Tibial nerve (tissue), 4 donors: Measurements from ENCODE around the gene CLCF1. TPM values are rescaled to one million over a fixed set of nuclear protein-coding genes. Genes with fewer than 3 reads are reported as not detected.

Experiments
- DNase-seq, 2 donors: peaks; one replicate each; pipeline ENCODE4 v3.0.0-alpha.2; 2019; ENCODE audit warnings: low spot score in 2 of 2
- H3K27ac ChIP-seq, 4 donors: fragments of 200-600 bp; sonication (generic) in 3 of 4; one replicate each; pipeline ENCODE4 v1.5.1; 2017 to 2019; ENCODE audit warnings: mild to moderate bottlenecking in 1 of 4
- H3K27me3 ChIP-seq, 2 donors: fragments of 200-600 bp; sonication (generic) in 1 of 2; one replicate each; pipeline versions ENCODE4 v1.5.1 to v1.6.0; 2017 to 2019
- H3K36me3 ChIP-seq, 3 donors: fragments of 200-600 bp; sonication (generic); one replicate each; pipeline ENCODE4 v1.5.1; 2018 to 2019
- H3K4me1 ChIP-seq, 4 donors: fragments of 200-600 bp; sonication (generic) in 3 of 4; one replicate each; pipeline ENCODE4 v1.5.1; 2017 to 2019
- H3K4me3 ChIP-seq, 4 donors: fragments of 200-600 bp; sonication (generic) in 3 of 4; one replicate each; pipeline ENCODE4 v1.5.1; 2017 to 2019; ENCODE audit warnings: mild to moderate bottlenecking in 1 of 4, moderate library complexity in 1 of 4
- H3K9me3 ChIP-seq, 4 donors: fragments of 200-600 bp; sonication (generic) in 3 of 4; one replicate each; pipeline ENCODE4 v1.5.1; 2017 to 2019
- CTCF ChIP-seq, 5 experiments: fragments of 200-600 bp in 3 of 5; fragments of 450-650 bp in 2 of 5; sonication (generic) in 3 of 5; IDR thresholded peaks; one replicate each; pipeline ENCODE4 v1.5.1; 2016 to 2019; ENCODE audit warnings: antibody characterized with exemption in 5 of 5, mild to moderate bottlenecking in 3 of 5, moderate library complexity in 2 of 5
- EP300 ChIP-seq, 2 donors: sonication (generic); formaldehyde crosslinking; IDR thresholded peaks; one replicate each; pipeline ENCODE4 v1.6.1; 2017; ENCODE audit warnings: antibody characterized with exemption in 2 of 2, mild to moderate bottlenecking in 1 of 2
- POLR2A ChIP-seq, 2 donors: fragments of 450-650 bp; IDR thresholded peaks; one replicate each; pipeline ENCODE4 v1.6.1; 2017; ENCODE audit warnings: antibody characterized with exemption in 2 of 2, mild to moderate bottlenecking in 2 of 2, moderate library complexity in 2 of 2
- WGBS, 2 donors: methylation state at CpG; one replicate each; pipeline ENCODE4 v1.1.5; 2018; 5-methylcytosine and 5-hydroxymethylcytosine counted together
- total RNA-seq, 4 donors: library from RNA; depleted of rRNA; stranded (reverse); fragments of >200 nt; gene quantifications; one replicate each; pipeline ENCODE4 v1.1.0, GENCODE V29; 2016

Gene CLCF1
- total RNA-seq, 4 donors from 2014 or later = 3.7 to 23.1 (median 5.9) TPM

GRCh38 chr11:67420147-67420645, 46.8 kb upstream of the CLCF1 start:
- Histone ChIP-seq H3K27me3 (peaks cover 0 to 2% of the 10 kb centered on the region in 2 donors), H3K9me3 (no peaks in the 10 kb centered on the region), H3K27ac (peak overlapping the region; percentile 89 to 94 (median 92)), H3K4me1 (peaks cover 0 to 55% (median 36%) of the 10 kb centered on the region in 4 donors), H3K36me3 (no peaks in the 10 kb centered on the region), H3K4me3 (peak overlapping the region; percentile 39 to 75 (median 62))
- no peak for TF ChIP-seq POLR2A (IDR thresholded peaks at IDR 0.05)
- no peak for TF ChIP-seq EP300 (IDR thresholded peaks at IDR 0.05)
- TF ChIP-seq CTCF (IDR thresholded peaks at IDR 0.05) = no peak
- 27 to 35% methylated on average over 7 to 13 of the region's 15 CpGs for WGBS, 2 donors
- no peak for DNase-seq

GRCh38 chr11:67419325-67420049, 46.1 kb upstream of the CLCF1 start:
- peaks cover 0 to 9% of the 10 kb centered on the region in 2 donors for H3K27me3 ChIP-seq
- 85 to 89% methylated on average over 16 to 18 of the region's 21 CpGs for WGBS, 2 donors
- DNase-seq = no peak
- H3K27ac ChIP-seq = peak overlapping the region in 3 of 4 donors; percentile 67 to 94 (median 93)
- TF ChIP-seq CTCF (IDR thresholded peaks at IDR 0.05) (no peak), EP300 (IDR thresholded peaks at IDR 0.05) (no peak), POLR2A (IDR thresholded peaks at IDR 0.05) (no peak)
- no peaks in the 10 kb centered on the region for H3K36me3 ChIP-seq
- H3K4me1 ChIP-seq = peaks cover 0 to 62% (median 38%) of the 10 kb centered on the region in 4 donors
- H3K4me3 ChIP-seq = no peak overlapping the region
- H3K9me3 ChIP-seq = no peaks in the 10 kb centered on the region

- WGBS, 2 donors = 59 to 66% methylated on average over 17 to 21 of the region's 26 CpGs
- Histone ChIP-seq H3K27me3 (peaks cover 0 to 11% of the 10 kb centered on the region in 2 donors), H3K4me3 (no peak overlapping the region), H3K9me3 (no peaks in the 10 kb centered on the region), H3K4me1 (peaks cover 0 to 64% (median 38%) of the 10 kb centered on the region in 4 donors), H3K27ac (peak overlapping the region in 3 of 4 donors; percentile 67 to 93 (median 83)), H3K36me3 (no peaks in the 10 kb centered on the region)
- TF ChIP-seq EP300 (IDR thresholded peaks at IDR 0.05) (no peak), CTCF (IDR thresholded peaks at IDR 0.05) (no peak), POLR2A (IDR thresholded peaks at IDR 0.05) (no peak)
- no peak for DNase-seq
Measured at GRCh38 chr11:67418476-67419281, 45.3 kb upstream of the CLCF1 start.

- Histone ChIP-seq H3K27me3 (peaks cover 0 to 15% of the 10 kb centered on the region in 2 donors), H3K27ac (peak overlapping the region; percentile 44 to 93 (median 82)), H3K4me3 (no peak overlapping the region), H3K4me1 (peaks cover 0 to 73% (median 38%) of the 10 kb centered on the region in 4 donors), H3K36me3 (no peaks in the 10 kb centered on the region), H3K9me3 (no peaks in the 10 kb centered on the region)
- DNase-seq = no peak
- TF ChIP-seq POLR2A (IDR thresholded peaks at IDR 0.05) (no peak), EP300 (IDR thresholded peaks at IDR 0.05) (no peak), CTCF (IDR thresholded peaks at IDR 0.05) (no peak)
- WGBS, 2 donors = 74% methylated on average over 4 of the region's 12 CpGs; no CpG with 5 or more reads in 1 of the 2 donors
Measured at GRCh38 chr11:67417425-67417824, 44.0 kb upstream of the CLCF1 start.
